ENCODE data around the gene GRAMD4.

DNA sequence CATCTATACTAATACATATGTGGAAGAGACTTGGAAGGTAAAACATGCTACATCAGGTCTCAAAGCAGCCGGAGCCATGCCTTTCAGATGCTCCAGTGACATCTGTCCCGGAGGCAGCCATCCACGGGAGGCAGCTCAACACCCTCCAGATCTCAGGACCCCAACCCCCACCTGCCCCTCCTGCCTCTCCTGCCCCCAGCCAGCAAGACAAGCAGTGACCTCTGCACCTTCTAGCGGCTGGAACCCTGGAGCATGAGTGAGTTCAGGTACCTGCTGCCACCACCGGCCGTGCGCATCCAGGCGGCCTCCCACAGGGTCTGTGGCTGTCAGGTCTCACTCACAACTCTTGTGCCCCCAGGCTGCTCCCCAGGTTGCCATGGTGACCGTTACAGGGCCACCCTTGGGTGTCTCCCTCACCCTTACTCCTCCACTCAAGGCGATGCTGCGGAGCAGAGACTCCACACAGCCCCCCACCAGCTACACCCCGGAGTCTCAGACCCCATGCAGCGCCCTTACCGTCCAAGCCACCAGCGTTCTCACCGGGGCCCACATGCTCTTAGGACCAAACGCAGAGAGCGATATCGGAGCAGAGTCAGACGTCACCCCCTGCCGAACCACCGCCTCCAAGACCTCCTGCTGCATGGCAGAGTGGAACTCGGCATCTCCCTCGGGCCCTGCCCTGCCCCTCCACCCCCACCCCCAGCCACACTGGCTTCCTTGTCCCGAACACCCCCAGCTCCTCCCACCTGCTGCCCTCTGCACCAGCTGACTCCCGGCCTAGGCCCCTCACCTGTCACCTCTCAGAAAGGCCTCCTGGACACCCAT is 83.2 kb downstream of the GRAMD4 start:
- TF ChIP-seq, protein P1, sequence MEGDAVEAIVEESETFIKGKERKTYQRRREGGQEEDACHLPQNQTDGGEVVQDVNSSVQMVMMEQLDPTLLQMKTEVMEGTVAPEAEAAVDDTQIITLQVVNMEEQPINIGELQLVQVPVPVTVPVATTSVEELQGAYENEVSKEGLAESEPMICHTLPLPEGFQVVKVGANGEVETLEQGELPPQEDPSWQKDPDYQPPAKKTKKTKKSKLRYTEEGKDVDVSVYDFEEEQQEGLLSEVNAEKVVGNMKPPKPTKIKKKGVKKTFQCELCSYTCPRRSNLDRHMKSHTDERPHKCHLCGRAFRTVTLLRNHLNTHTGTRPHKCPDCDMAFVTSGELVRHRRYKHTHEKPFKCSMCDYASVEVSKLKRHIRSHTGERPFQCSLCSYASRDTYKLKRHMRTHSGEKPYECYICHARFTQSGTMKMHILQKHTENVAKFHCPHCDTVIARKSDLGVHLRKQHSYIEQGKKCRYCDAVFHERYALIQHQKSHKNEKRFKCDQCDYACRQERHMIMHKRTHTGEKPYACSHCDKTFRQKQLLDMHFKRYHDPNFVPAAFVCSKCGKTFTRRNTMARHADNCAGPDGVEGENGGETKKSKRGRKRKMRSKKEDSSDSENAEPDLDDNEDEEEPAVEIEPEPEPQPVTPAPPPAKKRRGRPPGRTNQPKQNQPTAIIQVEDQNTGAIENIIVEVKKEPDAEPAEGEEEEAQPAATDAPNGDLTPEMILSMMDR (IDR thresholded peaks at IDR 0.05) = no peak
- TF ChIP-seq EP300 (IDR thresholded peaks at IDR 0.05; ENCODE audit: borderline replicate concordance in 1 of 2, low read depth in 1 of 2, low read length in 1 of 2) (no peak), JUND (IDR thresholded peaks at IDR 0.05) (no peak), YY1 (IDR thresholded peaks at IDR 0.05; ENCODE audit: low read depth) (no peak), MEF2A (IDR thresholded peaks at IDR 0.05; ENCODE audit: borderline replicate concordance, low read depth) (no peak), RCOR1 (IDR thresholded peaks at IDR 0.05; ENCODE audit: low read length) (no peak), RFX5 (IDR thresholded peaks at IDR 0.05; ENCODE audit: low read length) (no peak), SMC3 (IDR thresholded peaks at IDR 0.05; ENCODE audit: low read depth, low read length) (no peak), GABPA (IDR thresholded peaks at IDR 0.05; ENCODE audit: low read depth) (no peak)
- TF ChIP-seq, protein P2, sequence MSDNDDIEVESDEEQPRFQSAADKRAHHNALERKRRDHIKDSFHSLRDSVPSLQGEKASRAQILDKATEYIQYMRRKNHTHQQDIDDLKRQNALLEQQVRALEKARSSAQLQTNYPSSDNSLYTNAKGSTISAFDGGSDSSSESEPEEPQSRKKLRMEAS (IDR thresholded peaks at IDR 0.05; ENCODE audit: low read depth) = no peak
- TF ChIP-seq, protein P3, sequence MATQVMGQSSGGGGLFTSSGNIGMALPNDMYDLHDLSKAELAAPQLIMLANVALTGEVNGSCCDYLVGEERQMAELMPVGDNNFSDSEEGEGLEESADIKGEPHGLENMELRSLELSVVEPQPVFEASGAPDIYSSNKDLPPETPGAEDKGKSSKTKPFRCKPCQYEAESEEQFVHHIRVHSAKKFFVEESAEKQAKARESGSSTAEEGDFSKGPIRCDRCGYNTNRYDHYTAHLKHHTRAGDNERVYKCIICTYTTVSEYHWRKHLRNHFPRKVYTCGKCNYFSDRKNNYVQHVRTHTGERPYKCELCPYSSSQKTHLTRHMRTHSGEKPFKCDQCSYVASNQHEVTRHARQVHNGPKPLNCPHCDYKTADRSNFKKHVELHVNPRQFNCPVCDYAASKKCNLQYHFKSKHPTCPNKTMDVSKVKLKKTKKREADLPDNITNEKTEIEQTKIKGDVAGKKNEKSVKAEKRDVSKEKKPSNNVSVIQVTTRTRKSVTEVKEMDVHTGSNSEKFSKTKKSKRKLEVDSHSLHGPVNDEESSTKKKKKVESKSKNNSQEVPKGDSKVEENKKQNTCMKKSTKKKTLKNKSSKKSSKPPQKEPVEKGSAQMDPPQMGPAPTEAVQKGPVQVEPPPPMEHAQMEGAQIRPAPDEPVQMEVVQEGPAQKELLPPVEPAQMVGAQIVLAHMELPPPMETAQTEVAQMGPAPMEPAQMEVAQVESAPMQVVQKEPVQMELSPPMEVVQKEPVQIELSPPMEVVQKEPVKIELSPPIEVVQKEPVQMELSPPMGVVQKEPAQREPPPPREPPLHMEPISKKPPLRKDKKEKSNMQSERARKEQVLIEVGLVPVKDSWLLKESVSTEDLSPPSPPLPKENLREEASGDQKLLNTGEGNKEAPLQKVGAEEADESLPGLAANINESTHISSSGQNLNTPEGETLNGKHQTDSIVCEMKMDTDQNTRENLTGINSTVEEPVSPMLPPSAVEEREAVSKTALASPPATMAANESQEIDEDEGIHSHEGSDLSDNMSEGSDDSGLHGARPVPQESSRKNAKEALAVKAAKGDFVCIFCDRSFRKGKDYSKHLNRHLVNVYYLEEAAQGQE (IDR thresholded peaks at IDR 0.05; ENCODE audit: low read depth, low read length) = no peak
- TF ChIP-seq, protein P4, sequence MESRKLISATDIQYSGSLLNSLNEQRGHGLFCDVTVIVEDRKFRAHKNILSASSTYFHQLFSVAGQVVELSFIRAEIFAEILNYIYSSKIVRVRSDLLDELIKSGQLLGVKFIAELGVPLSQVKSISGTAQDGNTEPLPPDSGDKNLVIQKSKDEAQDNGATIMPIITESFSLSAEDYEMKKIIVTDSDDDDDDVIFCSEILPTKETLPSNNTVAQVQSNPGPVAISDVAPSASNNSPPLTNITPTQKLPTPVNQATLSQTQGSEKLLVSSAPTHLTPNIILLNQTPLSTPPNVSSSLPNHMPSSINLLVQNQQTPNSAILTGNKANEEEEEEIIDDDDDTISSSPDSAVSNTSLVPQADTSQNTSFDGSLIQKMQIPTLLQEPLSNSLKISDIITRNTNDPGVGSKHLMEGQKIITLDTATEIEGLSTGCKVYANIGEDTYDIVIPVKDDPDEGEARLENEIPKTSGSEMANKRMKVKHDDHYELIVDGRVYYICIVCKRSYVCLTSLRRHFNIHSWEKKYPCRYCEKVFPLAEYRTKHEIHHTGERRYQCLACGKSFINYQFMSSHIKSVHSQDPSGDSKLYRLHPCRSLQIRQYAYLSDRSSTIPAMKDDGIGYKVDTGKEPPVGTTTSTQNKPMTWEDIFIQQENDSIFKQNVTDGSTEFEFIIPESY (IDR thresholded peaks at IDR 0.05; ENCODE audit: borderline replicate concordance, low read depth) = no peak

All from SK-N-SH (cell line).